OCI-LY1 (cell line): Measurements from ENCODE around the gene CARM1.
A peak's percentile ranks its signal among the peaks of the same experiment; 100 is the strongest.
"Not testable (repeated sequence)": the region's sequence is repeated elsewhere in the genome, so short reads cannot be mapped to it uniquely, and the experiment has no call there.

Experiments
- H2AFZ ChIP-seq: fragments of 200-600 bp; sonication (generic), shearing (Covaris generic); 2 replicates; pipeline ENCODE4 v1.6.0; 2014; ENCODE audit warnings: antibody characterized with exemption, mild to moderate bottlenecking, low read length
- H3F3A ChIP-seq: fragments of 200-600 bp; sonication (generic), shearing (Covaris generic); 2 replicates; pipeline ENCODE4 v1.6.0; 2014; ENCODE audit warnings: mild to moderate bottlenecking, antibody characterized with exemption, low read length, moderate library complexity; ENCODE audit not compliant: insufficient read depth
- H3K27ac ChIP-seq: fragments of 200-600 bp; sonication (generic); 2 replicates; pipeline ENCODE4 v1.5.1; 2014; ENCODE audit warnings: low read length, mixed run types, mild to moderate bottlenecking, low read depth; ENCODE audit not compliant: poor library complexity, severe bottlenecking
- H3K27me3 ChIP-seq: fragments of 200-600 bp; sonication (generic); 2 replicates; pipeline ENCODE4 v1.6.0; 2014; ENCODE audit warnings: antibody characterized with exemption, mild to moderate bottlenecking, low read length, moderate library complexity; ENCODE audit not compliant: insufficient read depth
- H3K36me3 ChIP-seq: fragments of 200-600 bp; sonication (generic); 2 replicates; pipeline ENCODE4 v1.6.1; 2014; ENCODE audit warnings: mild to moderate bottlenecking, antibody characterized with exemption, low read length, moderate library complexity, mixed read lengths; ENCODE audit not compliant: insufficient read depth
- H3K4me1 ChIP-seq: fragments of 200-600 bp; sonication (generic); 2 replicates; pipeline ENCODE4 v1.5.1; 2014; ENCODE audit warnings: mild to moderate bottlenecking, low read length, moderate library complexity; ENCODE audit not compliant: insufficient read depth, severe bottlenecking
- H3K4me2 ChIP-seq: fragments of 200-600 bp; sonication (generic), shearing (Covaris generic); 2 replicates; pipeline ENCODE4 v1.6.1; 2014; ENCODE audit warnings: low read length
- H3K4me3 ChIP-seq: fragments of 200-600 bp; sonication (generic); 2 replicates; pipeline ENCODE4 v1.5.1; 2014; ENCODE audit warnings: low read length, low read depth, mild to moderate bottlenecking, mixed read lengths; ENCODE audit not compliant: poor library complexity, severe bottlenecking
- H3K79me2 ChIP-seq: fragments of 200-600 bp; shearing (Covaris generic); 2 replicates; pipeline ENCODE4 v1.6.1; 2016; ENCODE audit warnings: mixed run types, low read length, mixed read lengths; ENCODE audit not compliant: insufficient read depth
- H3K9ac ChIP-seq: fragments of 200-600 bp; sonication (generic), shearing (Covaris generic); 2 replicates; pipeline ENCODE4 v1.6.1; 2014; ENCODE audit warnings: mild to moderate bottlenecking, low read length, mixed read lengths
- H3K9me2 ChIP-seq: fragments of 200-600 bp; sonication (generic), shearing (Covaris generic); 2 replicates; pipeline ENCODE4 v1.6.1; 2014; ENCODE audit warnings: low read depth, mild to moderate bottlenecking, low read length, mixed read lengths
- H3K9me3 ChIP-seq: fragments of 200-600 bp; shearing (Covaris generic); 2 replicates; pipeline ENCODE4 v1.6.1; 2014; ENCODE audit warnings: low read length, mixed read lengths
- H4K20me1 ChIP-seq: fragments of 200-600 bp; sonication (generic), shearing (Covaris generic); 2 replicates; pipeline ENCODE4 v1.6.0; 2016; ENCODE audit warnings: mild to moderate bottlenecking, low read length; ENCODE audit not compliant: insufficient read depth
- EZH2 ChIP-seq: fragments of 200-600 bp; sonication (generic), shearing (Covaris generic); IDR thresholded peaks from 2 replicates; pipeline ENCODE4 v1.8.0; 2017; ENCODE audit warnings: borderline replicate concordance, mixed run types, mild to moderate bottlenecking, antibody characterized with exemption, low read length, moderate library complexity, mixed read lengths
- TF ChIP-seq, protein P1 (sequence below): fragments of 200-600 bp; sonication (generic), shearing (Covaris generic); IDR thresholded peaks from 2 replicates; pipeline ENCODE4 v1.5.1; 2017; ENCODE audit warnings: mild to moderate bottlenecking, antibody characterized with exemption, low read length, moderate library complexity, mixed read lengths

Gene CARM1

DNA sequence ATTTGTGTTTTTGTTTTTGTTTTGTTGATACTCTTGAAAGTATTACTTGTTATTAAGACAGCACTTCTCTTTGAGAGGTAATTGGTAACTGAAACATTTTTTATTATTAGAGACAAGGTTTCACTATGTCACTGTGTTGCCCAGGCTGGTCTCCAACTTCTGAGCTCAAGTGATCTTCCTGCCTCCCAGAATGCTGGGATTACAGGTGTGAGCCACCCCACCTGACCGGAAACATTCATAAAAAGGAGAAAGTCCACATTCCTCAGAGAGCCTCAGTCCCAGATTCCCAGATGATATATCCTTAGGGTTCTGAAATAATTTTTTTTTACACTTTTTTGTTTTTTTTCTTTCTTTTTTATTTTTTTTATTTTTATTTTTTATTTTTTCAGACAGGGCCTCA lies 2.7 kb downstream of the CARM1 start:
- H3K79me2 ChIP-seq: peaks cover 48% of the 10 kb centered on the region
- H3K27ac ChIP-seq: peak overlapping the region; percentile 37
- no peaks in the 10 kb centered on the region for H4K20me1 ChIP-seq
- H3K9ac ChIP-seq: peak overlapping the region; percentile 29; the same call in 1 of the 2 replicates
- no peak overlapping the region for H2AFZ ChIP-seq
- H3K9me3 ChIP-seq: no peaks in the 10 kb centered on the region
- H3K9me2 ChIP-seq: no peaks in the 10 kb centered on the region
- H3K4me2 ChIP-seq: peak overlapping the region; percentile 54
- H3K4me3 ChIP-seq: peak overlapping the region; percentile 25
- H3K27me3 ChIP-seq: no peaks in the 10 kb centered on the region
- H3F3A ChIP-seq: no peaks in the 10 kb centered on the region
- H3K36me3 ChIP-seq: no peaks in the 10 kb centered on the region
- H3K4me1 ChIP-seq: peaks cover 59% of the 10 kb centered on the region
- no peak for TF ChIP-seq EZH2
- TF ChIP-seq, protein P1, sequence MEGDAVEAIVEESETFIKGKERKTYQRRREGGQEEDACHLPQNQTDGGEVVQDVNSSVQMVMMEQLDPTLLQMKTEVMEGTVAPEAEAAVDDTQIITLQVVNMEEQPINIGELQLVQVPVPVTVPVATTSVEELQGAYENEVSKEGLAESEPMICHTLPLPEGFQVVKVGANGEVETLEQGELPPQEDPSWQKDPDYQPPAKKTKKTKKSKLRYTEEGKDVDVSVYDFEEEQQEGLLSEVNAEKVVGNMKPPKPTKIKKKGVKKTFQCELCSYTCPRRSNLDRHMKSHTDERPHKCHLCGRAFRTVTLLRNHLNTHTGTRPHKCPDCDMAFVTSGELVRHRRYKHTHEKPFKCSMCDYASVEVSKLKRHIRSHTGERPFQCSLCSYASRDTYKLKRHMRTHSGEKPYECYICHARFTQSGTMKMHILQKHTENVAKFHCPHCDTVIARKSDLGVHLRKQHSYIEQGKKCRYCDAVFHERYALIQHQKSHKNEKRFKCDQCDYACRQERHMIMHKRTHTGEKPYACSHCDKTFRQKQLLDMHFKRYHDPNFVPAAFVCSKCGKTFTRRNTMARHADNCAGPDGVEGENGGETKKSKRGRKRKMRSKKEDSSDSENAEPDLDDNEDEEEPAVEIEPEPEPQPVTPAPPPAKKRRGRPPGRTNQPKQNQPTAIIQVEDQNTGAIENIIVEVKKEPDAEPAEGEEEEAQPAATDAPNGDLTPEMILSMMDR: no peak

DNA sequence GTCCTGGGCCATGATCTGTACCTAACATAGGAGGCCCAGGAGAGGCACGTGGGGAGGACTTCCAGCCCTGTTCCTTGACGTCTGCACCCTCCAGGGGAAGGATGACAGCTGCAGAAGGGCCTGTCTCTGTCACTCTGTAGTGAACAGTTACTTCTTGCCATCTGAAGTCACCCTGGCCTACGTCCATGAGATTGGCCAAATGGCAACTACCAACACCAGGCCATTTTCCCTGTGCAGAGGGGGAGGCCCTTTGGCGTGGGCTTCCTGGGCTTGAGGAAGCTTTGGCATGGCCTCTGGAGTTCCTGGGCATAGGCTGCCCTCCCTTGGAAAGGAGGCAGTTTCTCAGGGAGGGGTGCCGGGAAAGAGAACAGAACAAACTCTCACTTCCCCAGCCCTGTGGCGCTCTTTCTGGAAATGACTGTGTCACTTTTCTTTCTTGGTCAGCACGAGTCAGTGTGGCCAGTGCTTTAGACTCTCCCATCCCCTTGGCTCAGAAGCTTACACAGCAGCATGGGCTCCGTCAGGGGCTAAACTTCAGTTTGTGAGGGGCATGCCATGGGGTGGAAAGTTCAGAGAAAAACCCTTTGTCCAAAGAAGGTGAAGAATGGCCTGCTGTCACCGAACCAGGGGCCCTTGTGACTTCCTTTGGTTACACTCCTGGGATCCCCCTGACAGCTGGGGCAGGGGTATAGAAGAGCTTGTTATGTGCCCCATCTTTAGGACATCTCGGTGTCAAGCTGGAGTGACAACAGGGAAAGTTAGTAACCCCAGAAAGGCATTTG lies 5.3 kb downstream of the CARM1 start:
- Histone ChIP-seq H3K9ac (peak overlapping the region; percentile 11; the same call in 1 of the 2 replicates), H4K20me1 (no peaks in the 10 kb centered on the region), H3K4me3 (no peak overlapping the region), H2AFZ (no peak overlapping the region), H3K4me2 (peak overlapping the region; percentile 5; the same call in 1 of the 2 replicates), H3K36me3 (peaks cover 2% of the 10 kb centered on the region; the same call in 1 of the 2 replicates), H3K9me3 (no peaks in the 10 kb centered on the region), H3F3A (no peaks in the 10 kb centered on the region), H3K27ac (peak overlapping the region; percentile 75), H3K4me1 (peaks cover 57% of the 10 kb centered on the region), H3K27me3 (no peaks in the 10 kb centered on the region), H3K9me2 (no peaks in the 10 kb centered on the region), H3K79me2 (peaks cover 73% of the 10 kb centered on the region)
- TF ChIP-seq EZH2: no peak
- TF ChIP-seq, protein P1: no peak

DNA sequence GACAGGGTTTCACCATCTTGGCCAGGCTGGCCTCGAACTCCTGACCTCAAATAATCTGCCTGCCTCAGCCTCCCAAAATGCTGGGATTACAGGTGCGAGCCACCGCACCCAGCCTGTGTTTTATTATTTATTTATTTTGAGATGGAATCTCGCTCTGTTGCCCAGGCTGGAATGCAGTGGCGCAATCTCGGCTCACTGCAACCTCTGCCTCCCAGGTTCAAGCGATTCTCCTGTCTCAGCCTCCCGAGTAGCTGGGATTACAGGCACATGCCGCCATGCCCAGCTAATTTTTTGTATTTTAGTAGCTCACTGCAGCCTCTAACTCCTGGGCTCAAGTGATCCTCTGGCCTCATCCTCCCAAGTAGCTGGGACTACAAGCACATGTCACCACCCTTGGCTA lies 6.3 kb downstream of the CARM1 start:
- not testable (repeated sequence) for H3K9me3 ChIP-seq
- H3K4me2 ChIP-seq: peak overlapping the region; percentile 85

DNA sequence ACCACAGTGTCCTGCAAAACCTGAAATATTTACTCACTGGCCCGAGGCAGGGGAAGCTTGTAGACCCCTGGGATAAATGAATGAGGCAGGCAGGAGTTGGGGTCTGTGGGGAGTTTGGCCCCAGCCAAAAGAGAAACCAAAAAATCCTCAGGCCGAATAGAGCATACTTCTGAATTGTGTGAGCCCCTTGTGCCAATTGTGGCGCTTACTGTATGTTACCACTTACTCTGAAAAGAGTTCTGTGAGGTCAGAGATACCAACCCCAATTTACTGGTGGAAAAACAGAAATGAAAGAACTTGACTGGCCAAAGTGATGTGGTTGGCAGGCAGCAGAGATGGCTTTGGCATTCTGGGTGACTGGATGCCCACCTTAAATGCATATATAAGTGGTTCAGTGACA lies 6.9 kb downstream of the CARM1 start:
- no peaks in the 10 kb centered on the region for H3F3A ChIP-seq
- H3K9ac ChIP-seq: peak overlapping the region; percentile 63
- H3K27me3 ChIP-seq: no peaks in the 10 kb centered on the region
- H3K4me1 ChIP-seq: peaks cover 47% of the 10 kb centered on the region
- H3K4me2 ChIP-seq: peak overlapping the region; percentile 85
- H3K36me3 ChIP-seq: peaks cover 2% of the 10 kb centered on the region; the same call in 1 of the 2 replicates
- TF ChIP-seq, protein P1: no peak
- no peak for TF ChIP-seq EZH2
- peak overlapping the region; percentile 58 for H3K4me3 ChIP-seq
- peaks cover 66% of the 10 kb centered on the region for H3K79me2 ChIP-seq
- peak overlapping the region; percentile 91 for H3K27ac ChIP-seq
- H3K9me2 ChIP-seq: no peaks in the 10 kb centered on the region
- H4K20me1 ChIP-seq: no peaks in the 10 kb centered on the region
- no peaks in the 10 kb centered on the region for H3K9me3 ChIP-seq
- no peak overlapping the region for H2AFZ ChIP-seq

More for the DNA sequence above, 6.3 kb downstream of the CARM1 start:
- H2AFZ ChIP-seq, H3F3A ChIP-seq, H4K20me1 ChIP-seq, H3K36me3 ChIP-seq, H3K9me2 ChIP-seq, H3K27me3 ChIP-seq: not testable (repeated sequence)
- Histone ChIP-seq H3K4me1 (peaks cover 53% of the 10 kb centered on the region), H3K27ac (peak overlapping the region; percentile 91), H3K79me2 (peaks cover 69% of the 10 kb centered on the region), H3K9ac (peak overlapping the region; percentile 63), H3K4me3 (peak overlapping the region; percentile 58)
